BLaER1 treated with 17β-estradiol and CSF1 and Interleukin-3, amounts not matched to agents 10 nM and 100 nM (cell line): ENCODE data around the gene CARD14.

Experiments used
- H3K27ac ChIP-seq, 11 experiments: shearing (Covaris generic); formaldehyde crosslinking; 2 replicates each; pipeline ENCODE4 v1.8.1; 2022
- H3K27me3 ChIP-seq, 11 experiments: shearing (Covaris generic); formaldehyde crosslinking; 2 replicates each; pipeline ENCODE4 v1.8.1; 2022
- H3K36me3 ChIP-seq, 11 experiments: shearing (Covaris generic); formaldehyde crosslinking; 2 replicates each; pipeline ENCODE4 v1.8.1; 2022
- H3K4me1 ChIP-seq, 10 experiments: shearing (Covaris generic); formaldehyde crosslinking; 2 replicates each; pipeline ENCODE4 v1.8.1; 2022
- H3K4me2 ChIP-seq, 11 experiments: shearing (Covaris generic); formaldehyde crosslinking; 2 replicates each; pipeline ENCODE4 v1.8.1; 2022
- H3K4me3 ChIP-seq, 10 experiments: shearing (Covaris generic); formaldehyde crosslinking; 2 replicates each; pipeline ENCODE4 v1.8.1; 2022
- H3K9ac ChIP-seq, 11 experiments: shearing (Covaris generic); formaldehyde crosslinking; 2 replicates each; pipeline ENCODE4 v1.8.1; 2022
- H3K9me3 ChIP-seq, 11 experiments: shearing (Covaris generic); formaldehyde crosslinking; replicated peaks in 1 of 11; 2 replicates each; pipeline ENCODE4 v1.8.1; 2022
- H4K20me1 ChIP-seq, 11 experiments: shearing (Covaris generic); formaldehyde crosslinking; 2 replicates each; pipeline ENCODE4 v1.8.1; 2022
- Cebpa-rat ChIP-seq, 11 experiments: shearing (Covaris generic); IDR thresholded peaks; 2 replicates each; pipeline ENCODE4 v1.8.1; 2022

The CARD14 gene

DNA sequence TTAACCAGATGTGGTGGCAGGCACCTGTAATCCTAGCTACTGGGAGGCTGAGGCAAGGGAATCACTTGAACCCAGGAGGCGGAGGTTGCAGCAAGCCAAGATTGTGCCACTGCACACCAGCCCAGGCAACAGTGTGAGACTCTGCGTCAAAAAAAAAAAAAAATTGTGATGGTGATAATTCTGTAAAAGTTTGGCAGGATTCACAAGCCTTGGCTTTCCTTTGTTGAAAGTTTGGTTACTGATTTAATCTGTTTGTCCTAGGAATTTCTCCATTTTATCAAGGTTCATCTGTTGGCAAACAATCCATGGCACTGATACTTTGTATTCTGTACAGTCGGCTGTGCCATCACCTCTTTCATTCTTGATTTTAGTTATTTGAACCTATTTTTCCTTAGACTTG lies 38.8 kb upstream of the CARD14 start:
- H3K27ac ChIP-seq, result no peak overlapping the region
- H3K27me3 ChIP-seq, result no peaks in the 10 kb centered on the region
- H3K36me3 ChIP-seq, result peaks cover 34 to 46% (median 36%) of the 10 kb centered on the region in 11 experiments
- no peak for TF ChIP-seq Cebpa-rat (IDR thresholded peaks at IDR 0.05)
- no peak overlapping the region for H3K9ac ChIP-seq
- H4K20me1 ChIP-seq, result peaks cover 0 to 20% (median 7%) of the 10 kb centered on the region in 11 experiments; a peak in 7 of 22 replicates
- no peaks in the 10 kb centered on the region for H3K4me1 ChIP-seq
- no peak overlapping the region for H3K4me2 ChIP-seq
- no peaks in the 10 kb centered on the region for H3K9me3 ChIP-seq
- no peak overlapping the region for H3K4me3 ChIP-seq

DNA sequence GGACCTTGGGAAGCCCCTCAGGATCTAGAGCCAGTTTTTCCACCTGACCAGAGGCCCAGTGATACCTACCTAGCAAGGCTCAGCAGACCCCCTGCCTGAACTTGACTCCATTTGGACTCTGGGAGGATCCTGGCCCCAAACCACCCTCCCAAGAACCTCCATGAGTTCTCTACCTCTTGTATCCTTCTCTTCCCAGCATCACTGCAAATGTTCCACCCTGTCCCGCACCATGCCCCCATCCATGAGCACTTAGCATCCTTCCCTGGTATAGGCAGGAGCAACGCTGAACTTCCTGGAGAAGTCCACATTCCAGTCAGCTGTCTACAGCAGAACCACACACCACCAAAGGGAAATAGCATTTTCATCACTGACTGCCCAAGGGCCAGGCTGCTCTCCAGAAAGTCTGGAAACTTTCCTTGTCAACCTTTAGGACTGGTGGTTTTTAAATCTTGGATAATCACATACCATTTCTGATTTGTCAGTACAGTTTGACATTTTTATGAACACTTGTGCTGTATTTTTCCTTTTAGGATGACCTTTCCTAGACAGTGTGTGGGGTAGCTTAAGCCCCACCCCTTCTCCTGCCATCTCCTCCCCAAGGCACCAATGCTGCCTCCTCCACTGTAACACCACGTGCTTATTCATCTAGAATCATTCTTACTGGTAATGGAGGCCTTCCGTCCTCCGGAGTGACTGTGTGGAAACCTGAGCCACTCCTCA lies 36.8 kb upstream of the CARD14 start:
- no peak overlapping the region for H3K4me3 ChIP-seq
- no peak for TF ChIP-seq Cebpa-rat (IDR thresholded peaks at IDR 0.05)
- no peak overlapping the region for H3K27ac ChIP-seq
- H3K4me1 ChIP-seq, result no peaks in the 10 kb centered on the region
- no peak overlapping the region for H3K4me2 ChIP-seq
- H4K20me1 ChIP-seq, result peaks cover 0 to 41% (median 19%) of the 10 kb centered on the region in 11 experiments; a peak in 13 of 22 replicates
- peaks cover 55 to 67% (median 57%) of the 10 kb centered on the region in 11 experiments for H3K36me3 ChIP-seq
- no peaks in the 10 kb centered on the region for H3K27me3 ChIP-seq
- no peak overlapping the region for H3K9ac ChIP-seq
- H3K9me3 ChIP-seq, result no peaks in the 10 kb centered on the region

DNA sequence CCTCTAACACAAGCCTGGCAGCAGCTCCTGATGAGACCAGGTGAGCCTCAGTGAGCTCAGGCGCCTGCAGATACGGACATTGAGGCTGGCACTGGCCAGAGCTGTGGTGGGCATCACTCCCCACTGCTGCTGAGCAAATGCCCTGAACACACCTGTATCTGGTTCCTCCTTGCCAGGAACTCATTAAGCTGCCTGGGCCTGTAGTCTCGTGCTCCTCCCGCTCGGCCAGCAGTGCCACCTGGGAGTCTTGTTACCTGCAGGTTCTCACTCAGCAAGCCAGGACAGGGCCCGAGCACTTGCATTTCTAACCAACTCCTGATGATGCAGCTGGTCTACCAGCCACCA lies 36.2 kb upstream of the CARD14 start:
- H3K4me2 ChIP-seq, result no peak overlapping the region
- H3K9ac ChIP-seq, result no peak overlapping the region
- H3K4me3 ChIP-seq, result no peak overlapping the region
- H3K27ac ChIP-seq, result no peak overlapping the region
- H3K4me1 ChIP-seq, result no peaks in the 10 kb centered on the region
- no peaks in the 10 kb centered on the region for H3K27me3 ChIP-seq
- H4K20me1 ChIP-seq, result peaks cover 0 to 47% (median 25%) of the 10 kb centered on the region in 11 experiments; a peak in 14 of 22 replicates
- H3K36me3 ChIP-seq, result peaks cover 60 to 72% (median 62%) of the 10 kb centered on the region in 11 experiments
- TF ChIP-seq Cebpa-rat (IDR thresholded peaks at IDR 0.05), result no peak
- H3K9me3 ChIP-seq, result no peaks in the 10 kb centered on the region

DNA sequence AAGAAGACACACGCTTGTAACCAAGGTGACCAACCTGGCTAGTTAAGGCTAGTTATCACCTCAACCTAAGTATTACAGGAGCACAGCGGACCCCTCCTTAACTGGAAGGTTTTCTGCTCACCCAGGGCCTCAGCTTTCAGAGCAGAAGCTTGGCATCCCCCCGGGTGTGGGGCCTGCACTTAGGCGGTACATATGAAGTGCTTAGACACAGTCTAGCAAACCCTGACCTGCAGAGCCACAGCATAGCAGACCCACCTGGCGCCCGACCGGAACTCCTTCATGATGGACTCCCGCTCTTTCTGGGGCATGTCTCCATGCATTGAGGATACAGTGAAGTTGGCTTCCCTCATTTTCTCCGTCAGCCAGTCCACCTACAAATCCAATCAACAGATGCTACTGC lies 32.7 kb upstream of the CARD14 start:
- Histone ChIP-seq H3K4me2 (no peak overlapping the region), H3K9me3 (no peaks in the 10 kb centered on the region), H3K27me3 (no peaks in the 10 kb centered on the region), H4K20me1 (peaks cover 13 to 82% (median 49%) of the 10 kb centered on the region in 11 experiments; a peak in 21 of 22 replicates), H3K4me3 (no peak overlapping the region), H3K4me1 (no peaks in the 10 kb centered on the region), H3K27ac (no peak overlapping the region), H3K36me3 (peaks cover 95 to 100% (median 97%) of the 10 kb centered on the region in 11 experiments), H3K9ac (no peak overlapping the region)
- no peak for TF ChIP-seq Cebpa-rat (IDR thresholded peaks at IDR 0.05)

DNA sequence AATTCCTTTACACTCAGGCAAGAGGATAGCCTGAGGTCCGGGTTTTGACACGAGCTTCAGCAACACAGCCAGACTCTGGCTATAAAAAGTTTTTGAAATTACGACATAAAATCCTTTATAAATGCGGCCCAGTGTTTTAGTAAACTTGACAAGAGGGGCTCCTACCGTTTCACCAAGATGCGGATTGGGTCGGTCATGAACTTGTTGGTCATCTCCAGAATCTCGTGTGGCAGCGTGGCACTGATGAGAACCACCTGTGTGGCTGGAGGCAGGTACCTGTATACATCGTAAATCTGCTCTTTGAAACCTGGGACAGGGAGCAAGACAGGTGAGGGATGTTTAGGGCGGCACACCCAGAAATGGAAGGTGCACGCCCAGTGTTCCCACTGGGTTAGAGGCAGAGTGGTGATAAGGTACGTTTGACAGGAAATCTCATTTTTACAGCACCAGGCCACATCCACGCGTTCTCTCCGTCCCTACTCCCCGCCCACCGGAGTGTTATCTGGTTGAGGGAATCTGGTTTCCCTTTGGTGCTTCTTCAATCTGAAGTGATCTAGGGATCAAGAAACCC lies 30.9 kb upstream of the CARD14 start:
- Histone ChIP-seq H3K9me3 (no peaks in the 10 kb centered on the region), H3K9ac (no peak overlapping the region), H3K4me3 (no peak overlapping the region), H4K20me1 (peaks cover 31 to 87% (median 67%) of the 10 kb centered on the region in 11 experiments; a peak in 21 of 22 replicates), H3K4me2 (no peak overlapping the region), H3K36me3 (peaks cover 100% of the 10 kb centered on the region in 11 experiments), H3K4me1 (peaks cover 1 to 7% (median 4%) of the 10 kb centered on the region in 10 experiments; a peak in 17 of 20 replicates), H3K27ac (no peak overlapping the region), H3K27me3 (no peaks in the 10 kb centered on the region)
- no peak for TF ChIP-seq Cebpa-rat (IDR thresholded peaks at IDR 0.05)

DNA sequence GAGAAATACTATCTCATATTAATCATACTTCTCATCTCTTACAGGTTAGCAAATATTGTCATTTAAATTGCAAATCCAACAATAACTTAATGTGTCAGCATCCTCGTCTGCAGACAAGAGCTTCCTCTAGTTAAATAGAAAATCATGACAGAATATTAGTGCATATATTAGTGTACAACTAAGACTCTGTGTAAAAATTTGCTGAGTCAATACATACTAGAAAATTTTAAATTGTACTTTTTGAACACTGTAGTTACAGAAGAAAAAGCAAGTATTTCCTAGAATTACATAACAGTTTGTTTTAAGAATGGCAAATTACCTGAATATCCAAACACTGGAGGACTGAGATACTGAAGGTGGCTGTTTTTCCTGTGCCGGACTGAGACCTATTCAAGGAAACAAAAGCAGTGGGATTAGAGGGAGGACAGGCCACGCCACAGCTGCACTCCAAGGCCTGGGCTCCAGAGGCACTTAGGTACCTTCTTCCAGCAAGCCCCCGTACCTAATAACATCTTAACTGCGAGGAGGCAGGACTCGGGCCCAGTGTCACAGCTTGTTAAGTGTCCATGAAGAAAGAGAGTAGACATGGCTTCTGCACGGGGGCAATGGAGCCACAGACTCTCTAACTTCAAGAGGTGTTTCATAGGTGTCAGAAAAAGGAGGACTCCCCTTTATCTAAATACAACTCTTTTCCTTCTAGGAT lies 28.2 kb upstream of the CARD14 start:
- H3K9me3 ChIP-seq, result no peaks in the 10 kb centered on the region
- H3K27me3 ChIP-seq, result no peaks in the 10 kb centered on the region
- H3K9ac ChIP-seq, result peak overlapping the region in 1 of 11 experiments; percentile 51; a peak in 2 of 22 replicates
- peaks cover 20 to 27% (median 23%) of the 10 kb centered on the region in 10 experiments for H3K4me1 ChIP-seq
- H3K27ac ChIP-seq, result no peak overlapping the region
- no peak for TF ChIP-seq Cebpa-rat (IDR thresholded peaks at IDR 0.05)
- no peak overlapping the region for H3K4me2 ChIP-seq
- peaks cover 76 to 90% (median 86%) of the 10 kb centered on the region in 11 experiments for H3K36me3 ChIP-seq
- peaks cover 53 to 100% (median 84%) of the 10 kb centered on the region in 11 experiments for H4K20me1 ChIP-seq
- no peak overlapping the region for H3K4me3 ChIP-seq

DNA sequence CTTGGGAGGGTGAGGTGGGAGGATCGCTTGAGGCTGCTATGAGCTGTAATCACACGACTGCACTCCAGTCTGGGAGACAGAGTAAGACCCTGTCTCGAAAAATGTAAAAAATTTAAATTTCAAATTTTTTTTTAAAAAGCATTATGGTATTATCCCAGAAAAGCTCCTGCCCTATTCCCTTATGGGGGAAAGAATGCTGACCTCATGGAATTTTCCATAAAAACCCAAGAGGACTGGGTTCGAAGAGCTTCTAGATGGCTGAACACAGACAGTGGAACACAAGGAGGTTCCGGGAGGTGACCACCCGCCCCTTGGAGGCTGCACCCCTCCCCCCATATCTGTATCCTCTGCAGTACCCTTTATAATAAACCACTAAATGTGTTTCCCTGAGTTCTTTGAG lies 26.9 kb upstream of the CARD14 start:
- Histone ChIP-seq H3K27me3 (no peaks in the 10 kb centered on the region), H3K4me1 (peaks cover 21 to 29% (median 25%) of the 10 kb centered on the region in 10 experiments), H3K27ac (no peak overlapping the region), H3K36me3 (peaks cover 63 to 77% (median 73%) of the 10 kb centered on the region in 11 experiments), H4K20me1 (peaks cover 53 to 89% (median 72%) of the 10 kb centered on the region in 11 experiments), H3K4me2 (no peak overlapping the region), H3K4me3 (no peak overlapping the region), H3K9ac (peak overlapping the region in 2 of 11 experiments; percentile 30 to 51; a peak in 2 of 22 replicates), H3K9me3 (no peaks in the 10 kb centered on the region)
- no peak for TF ChIP-seq Cebpa-rat (IDR thresholded peaks at IDR 0.05)

DNA sequence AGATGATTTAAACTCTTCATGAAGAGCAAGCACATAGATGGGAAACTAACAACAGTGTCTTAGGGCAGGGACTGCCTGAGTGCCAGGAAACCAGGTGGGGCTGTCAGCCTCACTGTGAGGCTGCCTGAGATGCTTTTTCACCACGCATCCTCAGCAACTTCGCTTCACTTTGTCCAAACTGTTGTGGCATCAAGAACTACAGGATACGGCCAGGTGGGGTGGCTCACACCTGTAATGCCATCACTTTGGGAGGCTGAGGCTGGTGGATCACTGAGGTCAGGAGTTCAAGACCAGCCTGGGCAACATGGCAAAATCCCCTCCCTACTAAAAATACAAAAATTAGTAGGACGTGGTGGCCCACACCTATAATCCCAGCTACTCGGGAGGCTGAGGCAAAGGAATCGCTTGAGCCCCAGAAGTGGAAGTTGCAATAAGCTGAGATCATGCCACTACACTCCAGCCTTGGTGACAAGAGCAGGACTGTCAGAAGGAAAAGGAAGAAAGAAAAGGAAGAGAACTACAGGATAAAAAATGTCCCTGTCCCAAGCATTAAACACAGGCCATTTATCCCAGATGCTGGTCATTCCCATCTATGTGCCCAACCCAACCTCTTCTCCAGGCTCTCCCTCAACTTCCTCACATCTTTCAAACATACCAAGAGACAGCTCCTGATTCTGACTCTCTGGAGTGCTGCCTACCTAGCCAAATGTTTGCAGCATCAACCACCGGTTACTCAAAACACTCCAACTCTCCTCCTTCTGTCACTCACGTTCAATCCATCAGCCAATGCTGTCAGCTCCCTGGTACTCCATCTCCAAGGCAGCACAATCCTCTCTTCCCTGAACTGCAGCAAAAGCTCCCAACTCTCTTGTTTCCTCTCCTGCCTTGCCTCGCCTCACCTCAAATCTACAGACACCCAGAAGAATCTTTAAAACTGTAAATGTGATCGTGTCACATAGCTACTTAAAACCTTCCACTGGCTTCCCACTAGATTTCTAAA lies 24.5 kb upstream of the CARD14 start:
- H3K27me3 ChIP-seq, result no peaks in the 10 kb centered on the region
- peaks cover 38 to 54% (median 51%) of the 10 kb centered on the region in 11 experiments for H3K36me3 ChIP-seq
- H3K9ac ChIP-seq, result peak overlapping the region; percentile 89 to 99 (median 97)
- H3K4me3 ChIP-seq, result peak overlapping the region; percentile 75 to 98 (median 93)
- peaks cover 34 to 46% (median 38%) of the 10 kb centered on the region in 10 experiments for H3K4me1 ChIP-seq
- peaks cover 50 to 64% (median 58%) of the 10 kb centered on the region in 11 experiments for H4K20me1 ChIP-seq
- TF ChIP-seq Cebpa-rat (IDR thresholded peaks at IDR 0.05), result no peak
- peak overlapping the region; percentile 76 to 97 (median 97); a peak in 20 of 22 replicates for H3K27ac ChIP-seq
- peaks cover 0 to 4% (median 0%) of the 10 kb centered on the region in 11 experiments; a peak in 6 of 22 replicates for H3K9me3 ChIP-seq
- peak overlapping the region; percentile 90 to 99 (median 95) for H3K4me2 ChIP-seq
